ENCODE data around the gene USP2.

USP2 gene

GRCh38 chr11:119315131-119316015, 66.1 kb downstream of the USP2 start:
- peak overlapping the region; percentile 76 to 79 (median 77) for H3K4me3 Mint-ChIP-seq
- no peak for TF ChIP-seq CTCF (IDR thresholded peaks at IDR 0.05; ENCODE audit: unreplicated experiment in 3 of 3)
- H3K27ac Mint-ChIP-seq: peak overlapping the region in 1 of 3 experiments; percentile 26
- peaks cover 19% of the 10 kb centered on the region for H3K4me1 Mint-ChIP-seq
- peaks cover 6% of the 10 kb centered on the region for H3K27me3 Mint-ChIP-seq (ENCODE audit: low read depth)
- no peaks in the 10 kb centered on the region for H3K36me3 Mint-ChIP-seq (ENCODE audit: low read depth)
- no peaks in the 10 kb centered on the region for H3K9me3 Mint-ChIP-seq

GRCh38 chr11:119314726-119315125, 66.8 kb downstream of the USP2 start:
- Mint-ChIP-seq H3K9me3 (no peaks in the 10 kb centered on the region), H3K4me3 (peak overlapping the region; percentile 43 to 79 (median 76)), H3K36me3 (ENCODE audit: low read depth) (peaks cover 2% of the 10 kb centered on the region), H3K27me3 (ENCODE audit: low read depth) (peaks cover 3% of the 10 kb centered on the region), H3K4me1 (peaks cover 16% of the 10 kb centered on the region), H3K27ac (no peak overlapping the region)
- no peak for TF ChIP-seq CTCF (IDR thresholded peaks at IDR 0.05; ENCODE audit: unreplicated experiment in 3 of 3)

GRCh38 chr11:119310682-119311052, 70.8 kb downstream of the USP2 start:
- Mint-ChIP-seq H3K4me3 (no peak overlapping the region), H3K36me3 (ENCODE audit: low read depth) (peaks cover 8% of the 10 kb centered on the region), H3K27ac (no peak overlapping the region), H3K27me3 (ENCODE audit: low read depth) (peaks cover 1% of the 10 kb centered on the region), H3K9me3 (no peaks in the 10 kb centered on the region), H3K4me1 (no peaks in the 10 kb centered on the region)
- no peak for TF ChIP-seq CTCF (IDR thresholded peaks at IDR 0.05; ENCODE audit: unreplicated experiment in 3 of 3)

GRCh38 chr11:119309953-119310681, 71.4 kb downstream of the USP2 start:
- Mint-ChIP-seq H3K9me3 (no peaks in the 10 kb centered on the region), H3K27ac (no peak overlapping the region), H3K4me1 (no peaks in the 10 kb centered on the region), H3K36me3 (ENCODE audit: low read depth) (peaks cover 11% of the 10 kb centered on the region), H3K4me3 (no peak overlapping the region), H3K27me3 (ENCODE audit: low read depth) (no peaks in the 10 kb centered on the region)
- no peak for TF ChIP-seq CTCF (IDR thresholded peaks at IDR 0.05; ENCODE audit: unreplicated experiment in 3 of 3)

GRCh38 chr11:119309411-119309810, 72.1 kb downstream of the USP2 start:
- H3K27ac Mint-ChIP-seq: no peak overlapping the region
- H3K27me3 Mint-ChIP-seq (ENCODE audit: low read depth): no peaks in the 10 kb centered on the region
- H3K4me1 Mint-ChIP-seq: no peaks in the 10 kb centered on the region
- TF ChIP-seq CTCF (IDR thresholded peaks at IDR 0.05; ENCODE audit: unreplicated experiment in 3 of 3): no peak
- H3K9me3 Mint-ChIP-seq: no peaks in the 10 kb centered on the region
- peaks cover 13% of the 10 kb centered on the region for H3K36me3 Mint-ChIP-seq (ENCODE audit: low read depth)
- no peak overlapping the region for H3K4me3 Mint-ChIP-seq
